Sigmoid colon (tissue), 4 donors: ENCODE measurements around the gene APEH.

Experiments used
- EP300 ChIP-seq, 4 donors: sonication (generic); formaldehyde crosslinking; IDR thresholded peaks; one replicate each; pipeline ENCODE4 v1.6.1; 2017; ENCODE audit warnings: antibody characterized with exemption in 4 of 4
- POLR2A ChIP-seq, 2 donors: fragments of 450-650 bp; IDR thresholded peaks; one replicate each; pipeline ENCODE4 v1.6.1; 2016; ENCODE audit warnings: antibody characterized with exemption in 2 of 2, mild to moderate bottlenecking in 2 of 2, moderate library complexity in 2 of 2
- POLR2AphosphoS5 ChIP-seq, 4 donors: sonication (generic); formaldehyde crosslinking; IDR thresholded peaks; one replicate each; pipeline ENCODE4 v1.6.1; 2017; ENCODE audit warnings: antibody characterized with exemption in 4 of 4
- TF ChIP-seq, protein P1 (sequence below), 4 experiments: fragments of 450-650 bp in 3 of 4; fragments of 200-600 bp in 1 of 4; IDR thresholded peaks; one replicate each; pipeline ENCODE4 v1.5.1; 2016 to 2019; ENCODE audit warnings: antibody characterized with exemption in 4 of 4, mild to moderate bottlenecking in 3 of 4, moderate library complexity in 2 of 4

DNA sequence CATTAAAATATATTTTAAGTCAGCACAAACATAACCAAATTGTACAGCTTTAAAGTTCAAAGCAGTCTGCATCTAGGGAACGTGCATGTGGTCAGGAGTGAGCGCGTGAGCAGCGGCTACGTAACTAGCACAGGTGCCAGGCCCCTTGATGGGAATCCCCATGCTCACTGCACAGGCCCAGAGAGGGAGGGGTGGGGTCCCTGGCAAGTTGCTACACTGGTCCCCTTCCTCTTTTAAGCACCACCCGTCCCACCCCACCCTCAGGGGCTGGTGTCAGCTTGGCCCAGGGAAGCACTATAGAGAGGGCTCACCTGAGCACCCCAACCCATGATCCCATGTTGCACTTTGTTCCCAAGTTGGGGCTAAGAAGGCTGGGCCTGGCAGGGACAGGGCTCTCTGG lies 50.4 kb downstream of the APEH start:
- TF ChIP-seq POLR2A (IDR thresholded peaks at IDR 0.05) (no peak), POLR2AphosphoS5 (IDR thresholded peaks at IDR 0.05) (no peak), EP300 (IDR thresholded peaks at IDR 0.05) (no peak)
- TF ChIP-seq, protein P1, sequence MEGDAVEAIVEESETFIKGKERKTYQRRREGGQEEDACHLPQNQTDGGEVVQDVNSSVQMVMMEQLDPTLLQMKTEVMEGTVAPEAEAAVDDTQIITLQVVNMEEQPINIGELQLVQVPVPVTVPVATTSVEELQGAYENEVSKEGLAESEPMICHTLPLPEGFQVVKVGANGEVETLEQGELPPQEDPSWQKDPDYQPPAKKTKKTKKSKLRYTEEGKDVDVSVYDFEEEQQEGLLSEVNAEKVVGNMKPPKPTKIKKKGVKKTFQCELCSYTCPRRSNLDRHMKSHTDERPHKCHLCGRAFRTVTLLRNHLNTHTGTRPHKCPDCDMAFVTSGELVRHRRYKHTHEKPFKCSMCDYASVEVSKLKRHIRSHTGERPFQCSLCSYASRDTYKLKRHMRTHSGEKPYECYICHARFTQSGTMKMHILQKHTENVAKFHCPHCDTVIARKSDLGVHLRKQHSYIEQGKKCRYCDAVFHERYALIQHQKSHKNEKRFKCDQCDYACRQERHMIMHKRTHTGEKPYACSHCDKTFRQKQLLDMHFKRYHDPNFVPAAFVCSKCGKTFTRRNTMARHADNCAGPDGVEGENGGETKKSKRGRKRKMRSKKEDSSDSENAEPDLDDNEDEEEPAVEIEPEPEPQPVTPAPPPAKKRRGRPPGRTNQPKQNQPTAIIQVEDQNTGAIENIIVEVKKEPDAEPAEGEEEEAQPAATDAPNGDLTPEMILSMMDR (IDR thresholded peaks at IDR 0.05): no peak
